DND-41 (cell line): Measurements from ENCODE around the gene CCDC107.
A peak's percentile ranks its signal among the peaks of the same experiment; 100 is the strongest.
"Not testable (repeated sequence)": the region's sequence is repeated elsewhere in the genome, so short reads cannot be mapped to it uniquely, and the experiment has no call there.

Experiments
- ATAC-seq: fragments of 200-7000 bp; cut with Tn5 transposase; 3 replicates; pipeline ENCODE4 v1.9.1; 2021; ENCODE audit warnings: low read depth; ENCODE audit not compliant: insufficient read depth
- DNase-seq: peaks from one replicate; pipeline ENCODE4 v3.0.0-alpha.2; 2020
- H2AFZ ChIP-seq: 2 replicates; pipeline ENCODE4 v1.6.0; 2012; ENCODE audit warnings: low read depth, low read length
- H3K27ac ChIP-seq: 2 replicates; pipeline ENCODE4 v1.5.1; 2012; ENCODE audit warnings: low read length, inconsistent platforms
- H3K27me3 ChIP-seq: fragments of 200-600 bp; sonication (generic); 2 replicates; pipeline ENCODE4 v1.6.0; 2012; ENCODE audit warnings: low read length, mild to moderate bottlenecking, inconsistent platforms; ENCODE audit not compliant: insufficient read depth, poor library complexity
- H3K36me3 ChIP-seq: 2 replicates; pipeline ENCODE4 v1.5.1; 2012; ENCODE audit warnings: low read length, inconsistent platforms; ENCODE audit not compliant: insufficient read depth
- H3K4me1 ChIP-seq: 2 replicates; pipeline ENCODE4 v1.5.1; 2012; ENCODE audit warnings: mild to moderate bottlenecking, low read length; ENCODE audit not compliant: insufficient read depth
- H3K4me2 ChIP-seq: 2 replicates; pipeline ENCODE4 v1.6.0; 2012; ENCODE audit warnings: mild to moderate bottlenecking, moderate library complexity, low read length, inconsistent platforms; ENCODE audit not compliant: insufficient read depth
- H3K4me3 ChIP-seq, 2 experiments: fragments of 200-600 bp in 1 of 2; shearing (Covaris generic) in 1 of 2; 2 replicates each; pipeline ENCODE4 v1.5.1; 2012 to 2016; ENCODE audit warnings: inconsistent platforms in 2 of 2, low read length in 2 of 2, mild to moderate bottlenecking in 2 of 2, low read depth in 1 of 2, moderate library complexity in 1 of 2
- H3K79me2 ChIP-seq: 2 replicates; pipeline ENCODE4 v1.6.0; 2012; ENCODE audit warnings: low read length, inconsistent platforms; ENCODE audit not compliant: insufficient read depth
- H3K9ac ChIP-seq: 2 replicates; pipeline ENCODE4 v1.6.0; 2012; ENCODE audit warnings: low read depth, mild to moderate bottlenecking, inconsistent platforms, low read length, moderate library complexity
- H3K9me3 ChIP-seq: 2 replicates; pipeline ENCODE4 v1.5.1; 2012; ENCODE audit warnings: low read length, moderate library complexity, mild to moderate bottlenecking, inconsistent platforms; ENCODE audit not compliant: insufficient read depth, severe bottlenecking
- H4K20me1 ChIP-seq: 2 replicates; pipeline ENCODE4 v1.6.0; 2012; ENCODE audit warnings: low read length; ENCODE audit not compliant: insufficient read depth
- CTCF ChIP-seq: IDR thresholded peaks from 2 replicates; pipeline ENCODE4 v1.5.1; 2012; ENCODE audit warnings: borderline replicate concordance, low read length, moderate library complexity, mild to moderate bottlenecking; ENCODE audit not compliant: poor library complexity, severe bottlenecking; ENCODE audit errors: extremely low read depth
- EZH2 ChIP-seq: IDR thresholded peaks from 3 replicates; pipeline ENCODE4 v1.6.1; 2012; ENCODE audit warnings: borderline replicate concordance, low read depth, mild to moderate bottlenecking, moderate library complexity, low read length, inconsistent platforms; ENCODE audit not compliant: severe bottlenecking

CCDC107 gene

GRCh38 chr9:35611230-35611797, 46.8 kb upstream of the CCDC107 start:
- H3K4me1 ChIP-seq, result peaks cover 37% of the 10 kb centered on the region
- H3K36me3 ChIP-seq, result peaks cover 47% of the 10 kb centered on the region
- H3K79me2 ChIP-seq, result peaks cover 28% of the 10 kb centered on the region
- DNase-seq (peak; percentile 66), ATAC-seq (peak; percentile 79)
- peaks cover 11% of the 10 kb centered on the region for H4K20me1 ChIP-seq
- no peak overlapping the region for H3K4me3 ChIP-seq
- H3K27ac ChIP-seq, result no peak overlapping the region
- no peak overlapping the region for H3K9ac ChIP-seq
- H3K9me3 ChIP-seq, result no peaks in the 10 kb centered on the region
- TF ChIP-seq EZH2, result no peak
- peak; percentile 74 for TF ChIP-seq CTCF
- H3K27me3 ChIP-seq, result no peaks in the 10 kb centered on the region
- H3K4me2 ChIP-seq, result no peak overlapping the region
- H2AFZ ChIP-seq, result no peak overlapping the region

- ATAC-seq, H3K27me3 ChIP-seq, H2AFZ ChIP-seq, H3K9ac ChIP-seq, H3K27ac ChIP-seq, H3K4me2 ChIP-seq, H3K4me3 ChIP-seq, DNase-seq, H4K20me1 ChIP-seq, H3K9me3 ChIP-seq: not testable (repeated sequence)
- H3K79me2 ChIP-seq, result peaks cover 23% of the 10 kb centered on the region
- H3K4me1 ChIP-seq, result peaks cover 37% of the 10 kb centered on the region
- H3K36me3 ChIP-seq, result peaks cover 42% of the 10 kb centered on the region
These were observed 46.0 kb upstream of the CCDC107 start for GRCh38 chr9:35612066-35612465.

GRCh38 chr9:35612843-35613242, 45.2 kb upstream of the CCDC107 start:
- DNase-seq (no peak), ATAC-seq (no peak)
- no peak overlapping the region; the same call in 1 of the 2 replicates for H3K27ac ChIP-seq
- H3K4me3 ChIP-seq, result no peak overlapping the region
- H3K4me2 ChIP-seq, result no peak overlapping the region
- no peaks in the 10 kb centered on the region for H3K9me3 ChIP-seq
- H2AFZ ChIP-seq, result no peak overlapping the region
- H3K36me3 ChIP-seq, result peaks cover 34% of the 10 kb centered on the region
- TF ChIP-seq EZH2 (no peak), CTCF (no peak)
- H4K20me1 ChIP-seq, result no peaks in the 10 kb centered on the region; the same call in none of the 2 replicates
- H3K27me3 ChIP-seq, result no peaks in the 10 kb centered on the region
- peaks cover 37% of the 10 kb centered on the region for H3K4me1 ChIP-seq
- no peak overlapping the region for H3K9ac ChIP-seq
- H3K79me2 ChIP-seq, result peaks cover 23% of the 10 kb centered on the region

- peaks cover 64% of the 10 kb centered on the region for H3K4me1 ChIP-seq
- H2AFZ ChIP-seq, result no peak overlapping the region
- peaks cover 19% of the 10 kb centered on the region for H3K79me2 ChIP-seq
- DNase-seq, result peak; percentile 56
- no peaks in the 10 kb centered on the region for H3K27me3 ChIP-seq
- peak overlapping the region; percentile 70 for H3K9ac ChIP-seq
- TF ChIP-seq EZH2 (no peak), CTCF (no peak)
- peak overlapping the region in 1 of 2 experiments; percentile 27; a peak in 1 of 4 replicates for H3K4me3 ChIP-seq
- no peaks in the 10 kb centered on the region for H4K20me1 ChIP-seq
- ATAC-seq, result no peak
- H3K4me2 ChIP-seq, result peak overlapping the region; percentile 71
- no peaks in the 10 kb centered on the region for H3K9me3 ChIP-seq
- H3K36me3 ChIP-seq, result peaks cover 5% of the 10 kb centered on the region; the same call in 1 of the 2 replicates
- peak overlapping the region; percentile 99 for H3K27ac ChIP-seq
These were observed 42.0 kb upstream of the CCDC107 start for GRCh38 chr9:35615981-35616680.
